Measurements from ENCODE around the gene MSMO1.

GRCh38 chr4:165330071-165330470 is 2.6 kb downstream of the MSMO1 start:
- TF ChIP-seq POLR2A (IDR thresholded peaks at IDR 0.05) (no peak), CTCF (IDR thresholded peaks at IDR 0.05) (no peak)

Measured in Peyer's patch (tissue), 4 donors.